Ovary (tissue), 9 donors: ENCODE measurements around the gene KIAA1217. TPM values are rescaled to one million over a fixed set of nuclear protein-coding genes. Genes with fewer than 3 reads are reported as not detected.

Experiments
- DNase-seq, 5 donors: peaks; one replicate each; pipeline ENCODE4 v3.0.0-alpha.2; 2019 to 2020
- H3K27ac ChIP-seq, 2 donors: fragments of 200-600 bp; one replicate each; pipeline versions ENCODE4 v1.5.1 to v1.8.0; 2019 to 2022
- H3K27me3 ChIP-seq: fragments of 200-600 bp; one replicate; pipeline ENCODE4 v1.8.0; 2022
- H3K36me3 ChIP-seq: fragments of 200-600 bp; sonication (generic); one replicate; pipeline ENCODE4 v1.5.1; 2019
- H3K4me1 ChIP-seq: one replicate; pipeline ENCODE4 v1.8.1; 2013; ENCODE audit warnings: mild to moderate bottlenecking, moderate library complexity; ENCODE audit not compliant: insufficient read depth
- H3K4me3 ChIP-seq: fragments of 200-600 bp; sonication (generic); one replicate; pipeline ENCODE4 v1.5.1; 2017
- H3K9me3 ChIP-seq, 2 donors: fragments of 200-600 bp in 1 of 2; sonication (generic) in 1 of 2; one replicate each; pipeline versions ENCODE4 v1.5.1 to v1.8.1; 2013 to 2019; ENCODE audit warnings: mild to moderate bottlenecking in 1 of 2, moderate library complexity in 1 of 2
- CTCF ChIP-seq, 3 donors: fragments of 450-650 bp in 2 of 3; fragments of 200-600 bp in 1 of 3; IDR thresholded peaks; one replicate each; pipeline versions ENCODE4 v1.5.1 to v1.8.0; 2016 to 2022; ENCODE audit warnings: antibody characterized with exemption in 3 of 3, mild to moderate bottlenecking in 1 of 3
- EP300 ChIP-seq: sonication (generic); formaldehyde crosslinking; IDR thresholded peaks from one replicate; pipeline ENCODE4 v1.6.1; 2017; ENCODE audit warnings: antibody characterized with exemption
- POLR2A ChIP-seq: fragments of 450-650 bp; IDR thresholded peaks from one replicate; pipeline ENCODE4 v1.6.1; 2017; ENCODE audit warnings: antibody characterized with exemption, mild to moderate bottlenecking, moderate library complexity
- WGBS, 3 donors: extraction: QIAGEN DNeasy Blood & Tissue Kit in 1 of 3; methylation state at CpG; one replicate each; pipeline versions ENCODE4 v1.1.5 to v1.1.7; 2013 to 2017; 5-methylcytosine and 5-hydroxymethylcytosine counted together
- intact Hi-C, 4 donors: fragments of 100-400 bp; cut with DNase I; formaldehyde crosslinking; loops; one replicate each; pipeline versions ENCODE4 v1.11.0 to v1.15.1; 2022 to 2023
- polyA plus RNA-seq, 2 donors: library from polyadenylated mRNA; stranded (reverse); fragments of 200-250 nt in 1 of 2; fragments of 350-450 nt in 1 of 2; fragmentation: Illumina TruSeq in 1 of 2; extraction: RNeasy Lipid Tissue Mini Kit (QIAGEN cat#74804) in 1 of 2; gene quantifications; one replicate each; pipeline ENCODE4 v1.2.3, GENCODE V29; 2013 to 2014
- total RNA-seq, 7 donors: library from RNA; depleted of rRNA in 2 of 7; stranded (reverse); fragments of >200 nt in 2 of 7; fragmentation: NEBNext Ultra II Directional in 3 of 7; extraction: Animal tissue kit (Norgen Biotek cat#: 25700) in 3 of 7; gene quantifications; one replicate each; pipeline versions ENCODE4 v1.1.0 to v1.2.4, GENCODE V29; 2016 to 2023
- donor health status: DM: no; HTN: no; CAD: no; lungs with moderate emphysema.
- donor health status: DM: no; HTN: no; CAD: no.
- donor health status: Bipolar disorder and iron deficiency.
- donor health status: DM: yes; HTN: yes; CAD: no.
- donor health status: DM: no; HTN: no; CAD: no.
- donor health status: DM: yes; HTN: yes; CAD: no.

Gene KIAA1217
- total and polyA plus RNA-seq, 9 donors = 7.2 to 47.1 (median 23.0) TPM

DNA sequence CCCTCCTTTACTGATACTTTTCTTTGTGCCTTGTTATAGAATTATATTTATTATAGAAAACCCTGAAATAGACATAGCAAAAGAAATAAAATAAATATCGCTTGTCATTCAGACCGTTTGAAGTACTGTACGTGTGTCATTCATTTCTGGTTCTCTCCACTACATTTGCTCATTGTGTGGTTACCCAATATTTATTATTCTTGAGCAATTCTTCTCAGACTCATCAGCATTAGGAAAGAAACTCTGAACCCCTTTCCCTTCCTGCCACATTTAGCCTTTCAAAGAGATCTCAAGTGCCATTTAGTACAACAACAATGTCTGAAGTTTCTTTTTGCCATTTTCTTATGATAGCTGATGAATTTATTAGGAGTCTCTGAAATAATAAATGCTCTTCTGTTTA lies 154.1 kb downstream of the KIAA1217 start:
- Histone ChIP-seq H3K4me3 (no peak overlapping the region), H3K27me3 (no peaks in the 10 kb centered on the region), H3K36me3 (no peaks in the 10 kb centered on the region), H3K27ac (no peak overlapping the region), H3K9me3 (no peaks in the 10 kb centered on the region), H3K4me1 (no peaks in the 10 kb centered on the region)
- TF ChIP-seq EP300 (no peak), POLR2A (no peak), CTCF (IDR thresholded peaks at IDR 0.05) (no peak)
- no peak for DNase-seq
- WGBS, 3 donors = 84 to 86% (median 85%) methylated on average over 3 of the region's 3 CpGs
- intact Hi-C loops = loop anchor here in 2 of 4 donors (5.0 to 10.0 kb wide), 3 partner anchors 162 to 371 kb away; no protein-coding TSS in a partner anchor

GRCh38 chr10:24367688-24368087 lies 158.8 kb downstream of the KIAA1217 start:
- Histone ChIP-seq H3K4me1 (no peaks in the 10 kb centered on the region), H3K36me3 (no peaks in the 10 kb centered on the region), H3K9me3 (no peaks in the 10 kb centered on the region), H3K27ac (no peak overlapping the region), H3K27me3 (no peaks in the 10 kb centered on the region), H3K4me3 (no peak overlapping the region)
- intact Hi-C loops = loop anchor here in 1 of 4 donors (10.0 kb wide), 2 partner anchors 157 to 373 kb away; no protein-coding TSS in a partner anchor
- WGBS, 3 donors = 92 to 94% (median 93%) methylated on average over 1 of the region's 1 CpG
- no peak for DNase-seq
- TF ChIP-seq EP300 (no peak), CTCF (IDR thresholded peaks at IDR 0.05) (no peak), POLR2A (no peak)

- no peaks in the 10 kb centered on the region for H3K27me3 ChIP-seq
- H3K36me3 ChIP-seq = no peaks in the 10 kb centered on the region
- H3K9me3 ChIP-seq = no peaks in the 10 kb centered on the region
- no peak for DNase-seq
- intact Hi-C loops = no loop called here
- no peak overlapping the region for H3K4me3 ChIP-seq
- H3K27ac ChIP-seq = no peak overlapping the region
- 93 to 94% (median 93%) methylated on average over 4 of the region's 4 CpGs for WGBS, 3 donors
- H3K4me1 ChIP-seq = no peaks in the 10 kb centered on the region
- TF ChIP-seq CTCF (IDR thresholded peaks at IDR 0.05) = no peak
Measured at GRCh38 chr10:24370877-24371276, 161.9 kb downstream of the KIAA1217 start.

GRCh38 chr10:24371396-24371795 lies 162.5 kb downstream of the KIAA1217 start:
- Histone ChIP-seq H3K9me3 (no peaks in the 10 kb centered on the region), H3K4me3 (no peak overlapping the region), H3K4me1 (no peaks in the 10 kb centered on the region), H3K27ac (no peak overlapping the region), H3K27me3 (no peaks in the 10 kb centered on the region), H3K36me3 (no peaks in the 10 kb centered on the region)
- intact Hi-C loops = no loop called here
- WGBS, 3 donors = 40 to 43% (median 42%) methylated on average over 3 of the region's 3 CpGs
- TF ChIP-seq POLR2A (no peak), CTCF (IDR thresholded peaks at IDR 0.05) (no peak), EP300 (no peak)
- DNase-seq = no peak
